CD8-positive, alpha-beta memory T cell (primary cell): Measurements from ENCODE around the gene SEMA4C. TPM values are rescaled to one million over a fixed set of nuclear protein-coding genes. Genes with fewer than 3 reads are reported as not detected.

Source experiments
- CTCF ChIA-PET: fragments of 350-600 bp; sonication (Branson Sonifier 250); formaldehyde crosslinking; loops from one replicate; lab custom pipeline; 2021; ENCODE audit warnings: antibody characterized with exemption; lab: Charles Lee
- POLR2A ChIA-PET: fragments of 350-600 bp; sonication (Branson Sonifier 250); formaldehyde crosslinking; loops from one replicate; lab custom pipeline; 2021; ENCODE audit warnings: antibody characterized with exemption; lab: Charles Lee
- DNase-seq, 5 donors: peaks; one replicate each; pipeline versions ENCODE4 v3.0.0 to v3.0.0-alpha.2; 2020 to 2022; ENCODE audit warnings: mixed read lengths in 1 of 5
- H3K27ac ChIP-seq: one replicate; pipeline ENCODE4 v1.7.0; 2013; ENCODE audit warnings: low read depth, mild to moderate bottlenecking, low read length, moderate library complexity
- H3K27me3 ChIP-seq: 2 replicates; pipeline ENCODE4 v1.7.0; 2013; ENCODE audit warnings: low read length, mild to moderate bottlenecking; ENCODE audit not compliant: insufficient read depth, poor library complexity, severe bottlenecking
- H3K36me3 ChIP-seq: 2 replicates; pipeline ENCODE4 v1.7.0; 2013; ENCODE audit warnings: mild to moderate bottlenecking, low read length, moderate library complexity; ENCODE audit not compliant: insufficient read depth
- H3K4me1 ChIP-seq: 2 replicates; pipeline ENCODE4 v1.7.0; 2013; ENCODE audit warnings: mild to moderate bottlenecking, low read length, moderate library complexity; ENCODE audit not compliant: insufficient read depth
- H3K4me3 ChIP-seq: 2 replicates; pipeline ENCODE4 v1.7.0; 2013; ENCODE audit warnings: mild to moderate bottlenecking, low read length
- H3K9me3 ChIP-seq: 2 replicates; pipeline ENCODE4 v1.7.0; 2013; ENCODE audit warnings: mild to moderate bottlenecking, low read length
- H3K27ac Mint-ChIP-seq, 8 donors: one replicate each; pipeline ENCODE4 v1.8.0; 2020 to 2021; ENCODE audit warnings: mixed read lengths in 8 of 8, mild to moderate bottlenecking in 6 of 8, inconsistent platforms in 3 of 8, moderate library complexity in 3 of 8
- H3K27me3 Mint-ChIP-seq, 2 donors: one replicate each; pipeline ENCODE4 v1.8.0; 2020 to 2021; ENCODE audit warnings: mixed read lengths in 2 of 2, mild to moderate bottlenecking in 1 of 2, moderate library complexity in 1 of 2
- H3K36me3 Mint-ChIP-seq, 3 donors: one replicate each; pipeline ENCODE4 v1.8.0; 2020 to 2021; ENCODE audit warnings: mixed read lengths in 3 of 3, inconsistent platforms in 1 of 3, mild to moderate bottlenecking in 1 of 3
- H3K4me1 Mint-ChIP-seq, 3 donors: one replicate each; pipeline ENCODE4 v1.8.0; 2020 to 2021; ENCODE audit warnings: mixed read lengths in 3 of 3, inconsistent platforms in 1 of 3, mild to moderate bottlenecking in 1 of 3
- H3K4me3 Mint-ChIP-seq, 7 donors: one replicate each; pipeline ENCODE4 v1.8.0; 2020 to 2021; ENCODE audit warnings: mixed read lengths in 7 of 7, mild to moderate bottlenecking in 6 of 7, moderate library complexity in 4 of 7, inconsistent platforms in 2 of 7
- H3K9me3 Mint-ChIP-seq, 5 donors: one replicate each; pipeline ENCODE4 v1.8.0; 2020 to 2022; ENCODE audit warnings: mixed read lengths in 5 of 5, mild to moderate bottlenecking in 3 of 5, moderate library complexity in 2 of 5, inconsistent platforms in 1 of 5
- polyA plus RNA-seq: library from polyadenylated mRNA; unstranded; fragments of 300-500 nt; fragmentation: Illumina TruSeq; gene quantifications from one replicate; pipeline ENCODE4 v1.2.3, GENCODE V29; 2021
- total RNA-seq, 2 experiments: library from RNA; stranded (reverse); gene quantifications; one replicate each; pipeline ENCODE4 v1.2.3, GENCODE V29; 2021

Gene SEMA4C
- total and polyA plus RNA-seq, 3 experiments from 2014 or later = 7.1 to 18.7 (median 16.6) TPM

GRCh38 chr2:96852667-96853066, 17.2 kb downstream of the SEMA4C start:
- H3K27me3 Mint-ChIP-seq = no peaks in the 10 kb centered on the region
- H3K27ac Mint-ChIP-seq = peak overlapping the region in 2 of 8 donors; percentile 60 to 92
- peaks cover 0 to 67% (median 17%) of the 10 kb centered on the region in 3 donors for H3K36me3 Mint-ChIP-seq
- peaks cover 22% of the 10 kb centered on the region for H3K36me3 ChIP-seq
- peak overlapping the region in 1 of 7 donors; percentile 65 for H3K4me3 Mint-ChIP-seq
- H3K27me3 ChIP-seq = no peaks in the 10 kb centered on the region
- ChIA-PET CTCF (interaction anchor here (0.9 to 1.8 kb wide), 4 partner anchors 36 to 260 kb away, joined by 3 to 8 read pairs (median 4); partner anchors contain the start of genes ANKRD36 and CNNM3), POLR2A (no interaction called here)
- H3K9me3 Mint-ChIP-seq = no peaks in the 10 kb centered on the region
- H3K9me3 ChIP-seq = no peaks in the 10 kb centered on the region
- peaks cover 15% of the 10 kb centered on the region for H3K4me1 ChIP-seq
- no peak overlapping the region for H3K27ac ChIP-seq
- DNase-seq = no peak
- H3K4me3 ChIP-seq = no peak overlapping the region
- peaks cover 18 to 36% (median 33%) of the 10 kb centered on the region in 3 donors for H3K4me1 Mint-ChIP-seq

GRCh38 chr2:96848264-96848663, 21.6 kb downstream of the SEMA4C start:
- Histone ChIP-seq H3K27me3 (no peaks in the 10 kb centered on the region), H3K27ac (no peak overlapping the region), H3K4me1 (no peaks in the 10 kb centered on the region), H3K4me3 (no peak overlapping the region), H3K9me3 (no peaks in the 10 kb centered on the region), H3K36me3 (peaks cover 22% of the 10 kb centered on the region)
- H3K36me3 Mint-ChIP-seq = peaks cover 3 to 63% (median 16%) of the 10 kb centered on the region in 3 donors
- H3K4me3 Mint-ChIP-seq = no peak overlapping the region
- peaks cover 2 to 14% (median 8%) of the 10 kb centered on the region in 3 donors for H3K4me1 Mint-ChIP-seq
- POLR2A ChIA-PET = no interaction called here
- CTCF ChIA-PET = interaction anchor here (1.6 to 2.1 kb wide), 2 partner anchors 10 to 114 kb away, joined by 7 to 9 read pairs (median 7); partner anchors contain the start of gene ANKRD39
- no peak overlapping the region for H3K27ac Mint-ChIP-seq
- H3K9me3 Mint-ChIP-seq = no peaks in the 10 kb centered on the region
- no peak for DNase-seq
- H3K27me3 Mint-ChIP-seq = no peaks in the 10 kb centered on the region

- H3K4me3 Mint-ChIP-seq = peak overlapping the region in 1 of 7 donors; percentile 33
- no peak for DNase-seq
- ChIA-PET POLR2A (interaction anchor here (0.7 kb wide), 1 partner anchor 263 kb away, joined by 6 read pairs; no protein-coding TSS in a partner anchor), CTCF (interaction anchor here (1.7 to 2.1 kb wide), 2 partner anchors 10 to 115 kb away, joined by 7 to 9 read pairs; partner anchors contain the start of gene ANKRD39)
- peaks cover 3 to 56% (median 11%) of the 10 kb centered on the region in 3 donors for H3K36me3 Mint-ChIP-seq
- Histone ChIP-seq H3K4me1 (no peaks in the 10 kb centered on the region), H3K27ac (no peak overlapping the region), H3K36me3 (peaks cover 16% of the 10 kb centered on the region), H3K27me3 (no peaks in the 10 kb centered on the region), H3K9me3 (no peaks in the 10 kb centered on the region), H3K4me3 (no peak overlapping the region)
- H3K27me3 Mint-ChIP-seq = no peaks in the 10 kb centered on the region
- peaks cover 2 to 8% (median 5%) of the 10 kb centered on the region in 3 donors for H3K4me1 Mint-ChIP-seq
- H3K27ac Mint-ChIP-seq = peak overlapping the region in 1 of 8 donors; percentile 55
- H3K9me3 Mint-ChIP-seq = no peaks in the 10 kb centered on the region
Measured at GRCh38 chr2:96847586-96847985, 22.3 kb downstream of the SEMA4C start.

- H3K27ac Mint-ChIP-seq = no peak overlapping the region
- no peaks in the 10 kb centered on the region for H3K4me1 ChIP-seq
- peaks cover 3 to 51% (median 9%) of the 10 kb centered on the region in 3 donors for H3K36me3 Mint-ChIP-seq
- H3K9me3 Mint-ChIP-seq = peaks cover 0 to 2% (median 0%) of the 10 kb centered on the region in 5 donors
- H3K9me3 ChIP-seq = no peaks in the 10 kb centered on the region
- ChIA-PET CTCF (interaction anchor here (0.6 to 2.1 kb wide), 4 partner anchors 11 to 222 kb away, joined by 3 to 9 read pairs (median 6); partner anchors contain the start of gene ANKRD39), POLR2A (interaction anchor here (0.7 kb wide), 1 partner anchor 19 kb away, joined by 9 read pairs; no protein-coding TSS in a partner anchor)
- no peaks in the 10 kb centered on the region for H3K27me3 ChIP-seq
- no peak overlapping the region for H3K4me3 ChIP-seq
- H3K27ac ChIP-seq = no peak overlapping the region
- peaks cover 13% of the 10 kb centered on the region for H3K36me3 ChIP-seq
- peaks cover 2 to 7% (median 5%) of the 10 kb centered on the region in 3 donors for H3K4me1 Mint-ChIP-seq
- DNase-seq = no peak
- no peaks in the 10 kb centered on the region for H3K27me3 Mint-ChIP-seq
- H3K4me3 Mint-ChIP-seq = no peak overlapping the region
Measured at GRCh38 chr2:96846825-96847224, 23.1 kb downstream of the SEMA4C start.

GRCh38 chr2:96844405-96844808, 25.5 kb downstream of the SEMA4C start:
- H3K9me3 ChIP-seq = no peaks in the 10 kb centered on the region
- DNase-seq = no peak
- Mint-ChIP-seq H3K27ac (no peak overlapping the region), H3K4me3 (no peak overlapping the region), H3K4me1 (peaks cover 9 to 23% (median 13%) of the 10 kb centered on the region in 3 donors), H3K36me3 (peaks cover 3 to 35% (median 6%) of the 10 kb centered on the region in 3 donors), H3K27me3 (no peaks in the 10 kb centered on the region), H3K9me3 (peaks cover 0 to 2% (median 0%) of the 10 kb centered on the region in 5 donors)
- peaks cover 8% of the 10 kb centered on the region for H3K4me1 ChIP-seq
- no peak overlapping the region for H3K27ac ChIP-seq
- CTCF ChIA-PET = interaction anchor here (1.1 to 1.4 kb wide), 4 partner anchors 13 to 107 kb away, joined by 3 to 6 read pairs (median 4); partner anchors contain the start of gene ANKRD39
- POLR2A ChIA-PET = interaction anchor here (0.6 kb wide), 1 partner anchor 307 kb away, joined by 3 read pairs; no protein-coding TSS in a partner anchor
- H3K27me3 ChIP-seq = no peaks in the 10 kb centered on the region
- peaks cover 8% of the 10 kb centered on the region for H3K36me3 ChIP-seq
- H3K4me3 ChIP-seq = no peak overlapping the region

GRCh38 chr2:96843538-96844268, 26.2 kb downstream of the SEMA4C start, which contains the start of gene ANKRD23:
ANKRD23 (minus strand) TSS chr2:96844021; CDS start chr2:96843992, 29 bp downstream.
- no peak within 1 kb of the TSS for H3K4me3 ChIP-seq
- H3K27me3 Mint-ChIP-seq = no peaks in the 10 kb centered on the region
- peaks cover 3 to 35% (median 6%) of the 10 kb centered on the region in 3 donors for H3K36me3 Mint-ChIP-seq
- H3K36me3 ChIP-seq = peaks cover 8% of the 10 kb centered on the region
- peaks cover 14% of the 10 kb centered on the region for H3K4me1 ChIP-seq
- peaks cover 13 to 30% (median 17%) of the 10 kb centered on the region in 3 donors for H3K4me1 Mint-ChIP-seq
- H3K4me3 Mint-ChIP-seq = peak within 1 kb of the TSS in 1 of 7 donors; percentile 8
- H3K27ac ChIP-seq = no peak within 1 kb of the TSS
- DNase-seq = no peak
- H3K27ac Mint-ChIP-seq = peak within 1 kb of the TSS in 6 of 8 donors; percentile 30 to 89 (median 65)
- ChIA-PET CTCF (interaction anchor here (1.3 to 1.5 kb wide), 2 partner anchors 14 to 107 kb away, joined by 4 to 10 read pairs; partner anchors contain the start of gene ANKRD39), POLR2A (no interaction called here)
- H3K9me3 ChIP-seq = no peaks in the 10 kb centered on the region
- H3K9me3 Mint-ChIP-seq = peaks cover 0 to 2% (median 0%) of the 10 kb centered on the region in 5 donors
- no peaks in the 10 kb centered on the region for H3K27me3 ChIP-seq

GRCh38 chr2:96842600-96842999, 27.3 kb downstream of the SEMA4C start:
- Histone ChIP-seq H3K36me3 (peaks cover 1% of the 10 kb centered on the region), H3K9me3 (no peaks in the 10 kb centered on the region), H3K4me3 (no peak overlapping the region), H3K27ac (no peak overlapping the region), H3K27me3 (no peaks in the 10 kb centered on the region), H3K4me1 (peaks cover 17% of the 10 kb centered on the region)
- Mint-ChIP-seq H3K4me3 (no peak overlapping the region), H3K9me3 (peaks cover 0 to 2% (median 0%) of the 10 kb centered on the region in 5 donors), H3K27ac (peak overlapping the region in 3 of 8 donors; percentile 16 to 39 (median 17)), H3K4me1 (peaks cover 13 to 36% (median 17%) of the 10 kb centered on the region in 3 donors), H3K36me3 (peaks cover 2 to 24% (median 3%) of the 10 kb centered on the region in 3 donors), H3K27me3 (no peaks in the 10 kb centered on the region)
- ChIA-PET POLR2A (interaction anchor here (0.7 kb wide), 1 partner anchor 21 kb away, joined by 3 read pairs; no protein-coding TSS in a partner anchor), CTCF (interaction anchor here (0.7 to 1.5 kb wide), 6 partner anchors 9 to 120 kb away, joined by 3 to 10 read pairs (median 3); partner anchors contain the start of genes ANKRD39, CNNM3 and CNNM4)
- DNase-seq = no peak
